Left ventricle myocardium inferior (tissue), 1 donor: ENCODE data around the gene GRPR. TPM values are rescaled to one million over a fixed set of nuclear protein-coding genes. Genes with fewer than 3 reads are reported as not detected.
"Not testable (repeated sequence)": the region's sequence is repeated elsewhere in the genome, so short reads cannot be mapped to it uniquely, and the experiment has no call there.

ENCODE experiments used
- DNase-seq: peaks from one replicate; pipeline ENCODE4 v3.0.0-alpha.2; 2020
- H3K27ac ChIP-seq: fragments of 200-600 bp; replicated peaks from 2 replicates; pipeline ENCODE4 v1.8.0; 2021
- H3K27me3 ChIP-seq: fragments of 200-600 bp; 2 replicates; pipeline ENCODE4 v1.8.0; 2021; ENCODE audit warnings: low read depth
- H3K36me3 ChIP-seq: fragments of 200-600 bp; 2 replicates; pipeline ENCODE4 v1.8.0; 2021
- H3K4me1 ChIP-seq: fragments of 200-600 bp; 2 replicates; pipeline ENCODE4 v1.8.0; 2021
- H3K4me3 ChIP-seq: fragments of 200-600 bp; 2 replicates; pipeline ENCODE4 v1.8.0; 2021; ENCODE audit warnings: mild to moderate bottlenecking, moderate library complexity
- H3K9me3 ChIP-seq: fragments of 200-600 bp; replicated peaks from 2 replicates; pipeline ENCODE4 v1.8.0; 2021
- intact Hi-C: fragments of 100-400 bp; cut with micrococcal nuclease; formaldehyde crosslinking; loops from one replicate; pipeline ENCODE4 v1.11.0; 2022
- total RNA-seq: library from RNA; stranded (reverse); fragmentation: NEBNext Ultra II Directional; extraction: Animal tissue kit (Norgen Biotek cat#: 25700); gene quantifications from one replicate; pipeline ENCODE4 v1.2.1, GENCODE V29; 2021
- TF ChIP-seq, protein P1 (sequence below): fragments of 200-600 bp; IDR thresholded peaks from 2 replicates; pipeline ENCODE4 v1.8.0; 2021; ENCODE audit warnings: antibody characterized with exemption, mild to moderate bottlenecking, borderline replicate concordance
- donor health status: DM: no; HTN: yes; CAD: no; lungs with severe emphysema.

Gene GRPR
- total RNA-seq, 1 donor from 2014 or later = 0.30 TPM

DNA sequence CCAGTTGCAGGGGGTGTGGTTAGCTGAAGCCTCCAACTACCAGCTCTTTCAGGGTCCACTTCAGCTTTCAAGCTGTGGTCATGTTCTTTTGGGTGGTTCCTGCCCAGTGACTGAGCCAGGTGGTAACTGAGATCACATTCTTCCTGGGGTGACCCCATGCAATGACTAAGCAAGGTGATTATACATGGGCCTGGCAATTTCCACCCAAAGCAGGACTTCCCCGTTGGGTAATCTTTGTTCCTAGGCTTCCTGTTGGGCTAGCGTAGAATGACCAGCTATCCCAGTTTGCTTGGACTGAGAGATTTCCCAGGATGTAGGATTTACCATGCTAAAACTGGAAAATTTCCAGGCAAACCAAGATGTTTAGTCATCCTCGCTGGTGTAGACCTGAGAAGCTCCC is 25.5 kb downstream of the GRPR start:
- DNase-seq = no peak
- TF ChIP-seq, protein P1, sequence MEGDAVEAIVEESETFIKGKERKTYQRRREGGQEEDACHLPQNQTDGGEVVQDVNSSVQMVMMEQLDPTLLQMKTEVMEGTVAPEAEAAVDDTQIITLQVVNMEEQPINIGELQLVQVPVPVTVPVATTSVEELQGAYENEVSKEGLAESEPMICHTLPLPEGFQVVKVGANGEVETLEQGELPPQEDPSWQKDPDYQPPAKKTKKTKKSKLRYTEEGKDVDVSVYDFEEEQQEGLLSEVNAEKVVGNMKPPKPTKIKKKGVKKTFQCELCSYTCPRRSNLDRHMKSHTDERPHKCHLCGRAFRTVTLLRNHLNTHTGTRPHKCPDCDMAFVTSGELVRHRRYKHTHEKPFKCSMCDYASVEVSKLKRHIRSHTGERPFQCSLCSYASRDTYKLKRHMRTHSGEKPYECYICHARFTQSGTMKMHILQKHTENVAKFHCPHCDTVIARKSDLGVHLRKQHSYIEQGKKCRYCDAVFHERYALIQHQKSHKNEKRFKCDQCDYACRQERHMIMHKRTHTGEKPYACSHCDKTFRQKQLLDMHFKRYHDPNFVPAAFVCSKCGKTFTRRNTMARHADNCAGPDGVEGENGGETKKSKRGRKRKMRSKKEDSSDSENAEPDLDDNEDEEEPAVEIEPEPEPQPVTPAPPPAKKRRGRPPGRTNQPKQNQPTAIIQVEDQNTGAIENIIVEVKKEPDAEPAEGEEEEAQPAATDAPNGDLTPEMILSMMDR = no peak
- no peaks in the 10 kb centered on the region for H3K36me3 ChIP-seq
- H3K4me3 ChIP-seq = no peak overlapping the region
- intact Hi-C loops = no loop called here
- no peaks in the 10 kb centered on the region for H3K27me3 ChIP-seq
- no peaks in the 10 kb centered on the region for H3K9me3 ChIP-seq
- no peak overlapping the region for H3K27ac ChIP-seq
- H3K4me1 ChIP-seq = no peaks in the 10 kb centered on the region

DNA sequence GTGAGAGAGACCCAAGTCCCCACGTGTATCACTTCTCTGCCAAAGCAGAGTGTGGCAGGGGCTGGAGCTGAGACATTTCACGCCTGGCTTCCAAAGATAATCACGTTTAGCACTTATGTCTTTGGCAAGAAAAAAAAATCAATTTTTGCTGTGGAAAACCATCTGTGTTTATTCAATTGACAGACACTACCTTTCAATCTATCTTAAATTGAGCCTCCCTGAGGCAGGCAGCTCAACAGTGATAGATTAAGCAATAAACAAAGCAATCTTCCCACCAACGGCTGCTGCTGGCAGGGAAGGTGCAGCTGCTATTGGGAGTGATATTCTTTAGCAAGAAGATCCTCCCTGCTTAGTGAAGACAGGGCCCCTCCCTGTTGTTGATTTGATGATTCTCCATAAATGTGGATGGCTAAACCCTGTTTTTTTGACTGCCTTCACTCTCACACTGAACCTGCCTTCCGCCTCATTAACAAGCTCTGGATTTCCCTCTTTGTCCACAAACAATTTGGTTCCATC is 32.3 kb downstream of the GRPR start:
- DNase-seq = no peak
- TF ChIP-seq, protein P1 = no peak
- intact Hi-C loops = no loop called here
- H3K27me3 ChIP-seq = no peaks in the 10 kb centered on the region
- no peaks in the 10 kb centered on the region for H3K36me3 ChIP-seq
- H3K4me3 ChIP-seq = no peak overlapping the region
- no peaks in the 10 kb centered on the region for H3K9me3 ChIP-seq
- H3K4me1 ChIP-seq = no peaks in the 10 kb centered on the region
- H3K27ac ChIP-seq = no peak overlapping the region

DNA sequence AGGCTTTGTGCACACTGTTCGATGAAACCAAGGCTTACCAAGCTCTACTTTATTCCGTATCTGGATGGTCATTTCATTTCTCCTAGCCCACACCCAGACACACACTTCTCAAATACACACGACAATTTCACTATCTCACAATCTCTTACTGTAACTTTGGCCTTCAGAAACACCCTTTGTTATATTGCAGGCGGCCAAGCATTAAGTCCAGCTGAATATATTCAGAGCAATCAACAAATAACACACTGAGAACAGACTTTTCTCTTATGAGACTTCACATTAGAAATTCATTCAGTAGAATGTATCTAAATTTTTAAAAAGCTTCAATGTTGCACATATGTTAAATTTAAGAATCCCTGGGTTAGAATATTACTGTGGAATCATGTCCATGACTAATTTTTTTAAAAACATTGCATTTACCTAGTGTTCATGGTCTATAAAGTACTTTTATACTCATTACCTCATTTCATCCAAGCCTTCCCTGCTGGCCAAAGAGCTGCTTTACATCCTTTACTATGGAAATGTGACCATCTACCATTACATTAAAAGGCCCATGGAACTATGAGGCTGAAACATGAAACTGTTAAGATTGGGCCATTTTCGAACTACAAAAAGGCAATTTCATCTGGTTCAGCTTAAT is 33.4 kb downstream of the GRPR start:
- TF ChIP-seq, protein P1 = no peak
- Histone ChIP-seq H3K9me3 (no peaks in the 10 kb centered on the region), H3K27ac (no peak overlapping the region), H3K4me3 (no peak overlapping the region), H3K27me3 (no peaks in the 10 kb centered on the region), H3K4me1 (no peaks in the 10 kb centered on the region), H3K36me3 (no peaks in the 10 kb centered on the region)
- intact Hi-C loops = no loop called here
- no peak for DNase-seq

DNA sequence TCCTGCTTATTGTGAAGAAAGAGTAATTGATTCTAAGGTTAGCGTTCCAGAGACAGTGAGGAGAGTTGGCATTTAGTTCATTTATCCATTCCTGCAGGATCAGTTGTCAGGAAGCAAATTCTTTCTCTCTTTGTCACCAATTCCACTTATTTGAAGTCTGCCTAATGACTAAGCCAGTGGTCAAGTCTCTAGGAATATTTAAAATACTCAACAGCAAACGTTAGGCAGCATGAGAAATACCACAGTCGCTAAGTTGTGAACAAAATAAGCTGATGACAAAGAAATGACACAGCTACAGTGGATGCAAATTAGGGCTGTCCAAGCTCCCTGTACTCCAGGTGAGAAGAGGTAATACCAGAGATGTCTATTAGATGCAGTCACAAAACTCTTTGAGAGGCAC is 37.4 kb downstream of the GRPR start:
- DNase-seq = no peak
- Histone ChIP-seq H3K4me3 (no peak overlapping the region), H3K36me3 (no peaks in the 10 kb centered on the region), H3K27ac (no peak overlapping the region), H3K9me3 (no peaks in the 10 kb centered on the region), H3K27me3 (no peaks in the 10 kb centered on the region), H3K4me1 (no peaks in the 10 kb centered on the region)
- intact Hi-C loops = no loop called here
- TF ChIP-seq, protein P1 = no peak

DNA sequence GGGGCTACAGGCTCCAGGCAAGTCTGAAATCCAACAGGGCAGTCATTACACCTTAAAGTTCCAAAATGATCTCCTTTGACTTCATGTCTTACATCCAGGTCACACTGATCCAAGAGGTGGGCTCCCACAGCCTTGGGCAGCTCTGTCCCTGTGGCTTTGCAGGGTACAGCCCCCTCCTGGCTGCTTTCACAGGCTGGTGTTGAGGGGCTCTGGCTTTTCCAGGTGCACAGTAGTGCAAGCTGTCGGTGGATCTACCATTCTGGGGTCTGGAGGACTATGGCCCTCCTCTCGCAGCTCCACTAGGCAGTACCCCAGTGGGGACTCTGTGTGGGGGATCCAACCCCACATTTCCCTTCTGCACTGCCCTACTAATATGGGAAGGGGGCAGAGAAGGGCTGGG is 37.8 kb downstream of the GRPR start:
- DNase-seq, H3K4me1 ChIP-seq, H3K27ac ChIP-seq, H3K36me3 ChIP-seq, H3K4me3 ChIP-seq, intact Hi-C loops, H3K9me3 ChIP-seq, H3K27me3 ChIP-seq: not testable (repeated sequence)

DNA sequence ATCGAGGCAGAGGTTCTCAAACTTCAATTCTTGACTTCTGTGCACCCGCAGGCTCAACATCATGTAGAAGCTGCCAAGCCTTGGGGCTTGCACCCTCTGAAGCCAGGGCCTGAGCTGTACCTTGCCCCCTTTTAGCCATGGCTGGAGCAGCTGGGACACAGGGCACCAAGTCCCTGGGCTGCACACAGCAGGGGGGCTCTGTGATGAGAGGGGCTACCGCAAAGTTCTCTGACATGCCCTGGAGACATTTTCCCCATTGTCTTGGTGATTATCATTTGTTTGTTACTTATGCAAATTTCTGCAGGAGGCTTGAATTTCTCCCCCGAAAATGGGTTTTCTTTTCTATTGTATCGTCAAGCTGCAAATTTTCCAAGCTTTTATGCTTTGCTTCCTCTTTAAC is 39.0 kb downstream of the GRPR start:
- Histone ChIP-seq H3K4me1 (no peaks in the 10 kb centered on the region), H3K4me3 (no peak overlapping the region), H3K9me3 (no peaks in the 10 kb centered on the region), H3K27me3 (no peaks in the 10 kb centered on the region), H3K27ac (no peak overlapping the region), H3K36me3 (no peaks in the 10 kb centered on the region)
- TF ChIP-seq, protein P1 = no peak
- no peak for DNase-seq
- intact Hi-C loops = no loop called here
